A549 (cell line): ENCODE measurements around the gene CT83. TPM values are rescaled to one million over a fixed set of nuclear protein-coding genes. Genes with fewer than 3 reads are reported as not detected.

ENCODE experiments used
- ATAC-seq, 2 experiments: fragments of 200-7000 bp in 1 of 2; fragments of >200 bp in 1 of 2; cut with Nextera tagmentation in 1 of 2; cut with Tn5 transposase in 1 of 2; 3 replicates each; pipeline versions ENCODE4 v1.8.0 to v1.9.1; 2018 to 2020; ENCODE audit warnings: mild to moderate bottlenecking in 1 of 2, moderate library complexity in 1 of 2
- CTCF ChIA-PET: fragments of 300-600 bp; sonication (Branson Sonifier 250); formaldehyde crosslinking; extraction: SDS; loops from one replicate; lab custom pipeline; 2021; ENCODE audit warnings: antibody characterized with exemption, inconsistent platforms; lab: Yijun Ruan, JAX
- POLR2A ChIA-PET: fragments of 350-600 bp; formaldehyde crosslinking; extraction: SDS; loops from one replicate; lab custom pipeline; 2021; ENCODE audit warnings: antibody characterized with exemption, inconsistent platforms; lab: Yijun Ruan, JAX
- DNase-seq, 2 experiments: peaks; one replicate each; pipeline versions ENCODE4 v3.0.0 to v3.0.0-alpha.2; 2011 to 2016; ENCODE audit warnings: low read depth in 1 of 2, low spot score in 1 of 2
- FAIRE-seq: peaks from 2 replicates; lab custom pipeline; 2011; peaks lifted over from hg19 to GRCh38; lab: Jason Lieb, UNC
- H3K27ac ChIP-seq, 2 experiments: fragments of >200 bp; sonication (Bioruptor Twin); formaldehyde crosslinking; 3 replicates each; pipeline ENCODE4 v1.5.1; 2016 to 2017
- H3K4me1 ChIP-seq: fragments of >200 bp; sonication (Bioruptor Twin); formaldehyde crosslinking; 3 replicates; pipeline ENCODE4 v1.6.1; 2016
- H3K4me2 ChIP-seq: fragments of >200 bp; sonication (Bioruptor Twin); formaldehyde crosslinking; 3 replicates; pipeline ENCODE4 v1.6.1; 2016
- H3K4me3 ChIP-seq: fragments of >200 bp; sonication (Bioruptor Twin); formaldehyde crosslinking; 3 replicates; pipeline ENCODE4 v1.5.1; 2016
- H3K9me3 ChIP-seq: fragments of >200 bp; sonication (Bioruptor Twin); formaldehyde crosslinking; 3 replicates; pipeline ENCODE4 v1.6.1; 2016
- CBX2 ChIP-seq: fragments of 200-600 bp; sonication (generic); IDR thresholded peaks from 2 replicates; pipeline ENCODE4 v1.6.1; 2016; ENCODE audit warnings: low read depth, mild to moderate bottlenecking, borderline replicate concordance
- EHF ChIP-seq: fragments of 250-450 bp; sonication (Bioruptor Pico); IDR thresholded peaks from 2 replicates; pipeline ENCODE4 v1.5.0; 2020; ENCODE audit warnings: mild to moderate bottlenecking
- ESRRA ChIP-seq: fragments of 150-350 bp; IDR thresholded peaks from 2 replicates; pipeline ENCODE4 v1.6.1; 2014; ENCODE audit warnings: mild to moderate bottlenecking, low read length, borderline replicate concordance
- FOSB ChIP-seq: fragments of 250-450 bp; sonication (Bioruptor Pico); IDR thresholded peaks from 2 replicates; pipeline ENCODE4 v1.5.0; 2020; ENCODE audit warnings: mild to moderate bottlenecking, moderate library complexity
- FOXS1 ChIP-seq: fragments of 250-450 bp; sonication (Bioruptor Pico); IDR thresholded peaks from 2 replicates; pipeline ENCODE4 v1.5.0; 2020; ENCODE audit warnings: mild to moderate bottlenecking, moderate library complexity
- GATA3 ChIP-seq: IDR thresholded peaks from 2 replicates; pipeline ENCODE4 v1.6.1; 2012; ENCODE audit warnings: borderline replicate concordance
- HEYL ChIP-seq: fragments of 250-450 bp; sonication (Bioruptor Pico); IDR thresholded peaks from 2 replicates; pipeline ENCODE4 v1.8.0; 2021; ENCODE audit warnings: mild to moderate bottlenecking, moderate library complexity
- HOXB13 ChIP-seq: fragments of 250-450 bp; sonication (Bioruptor Pico); IDR thresholded peaks from 2 replicates; pipeline ENCODE4 v1.5.0; 2020; ENCODE audit warnings: low read depth, mild to moderate bottlenecking, moderate library complexity
- JUNB ChIP-seq: fragments of >200 bp; sonication (Bioruptor Twin); formaldehyde crosslinking; IDR thresholded peaks from 2 replicates; pipeline ENCODE4 v1.6.1; 2016
- MAFK ChIP-seq: fragments of 450-650 bp; IDR thresholded peaks from 2 replicates; pipeline ENCODE4 v1.6.1; 2014; ENCODE audit not compliant: partially characterized antibody
- TP53 ChIP-seq: fragments of 250-450 bp; sonication (Bioruptor Pico); IDR thresholded peaks from 2 replicates; pipeline ENCODE4 v1.5.0; 2021; ENCODE audit warnings: mild to moderate bottlenecking, moderate library complexity
- USF2 ChIP-seq: fragments of 450-650 bp; IDR thresholded peaks from 2 replicates; pipeline ENCODE4 v1.6.1; 2014; ENCODE audit warnings: antibody characterized with exemption
- WGBS: methylation state at CpG from one replicate; pipeline ENCODE4 v1.1.6; 2017; ENCODE audit errors: missing lambda C conversion rate; 5-methylcytosine and 5-hydroxymethylcytosine counted together
- polyA plus RNA-seq, 4 experiments: library from polyadenylated mRNA; depleted of rRNA in 3 of 4; stranded (reverse); fragments of >200 nt; fragmentation: RNase III in 1 of 4; extraction: RNeasy Plus Mini Kit Qiagen cat#74134 plus additional on column Dnase treatment in 1 of 4; gene quantifications; 2 replicates in 3 of 4; 3 replicates in 1 of 4; pipeline ENCODE4 v1.2.3, GENCODE V29; 2011 to 2017
- TF ChIP-seq, protein P1 (sequence below): fragments of 250-450 bp; sonication (Bioruptor Pico); IDR thresholded peaks from 2 replicates; pipeline ENCODE4 v1.5.0; 2021; ENCODE audit warnings: mild to moderate bottlenecking, moderate library complexity, borderline replicate concordance
- TF ChIP-seq, protein P2 (sequence below): fragments of >200 bp; sonication (Bioruptor Twin); formaldehyde crosslinking; IDR thresholded peaks from 2 replicates; pipeline ENCODE4 v1.6.1; 2016

CT83 gene
- polyA plus RNA-seq, 2 of the 4 experiments (the other 2 are of a cell fraction): not detected

DNA sequence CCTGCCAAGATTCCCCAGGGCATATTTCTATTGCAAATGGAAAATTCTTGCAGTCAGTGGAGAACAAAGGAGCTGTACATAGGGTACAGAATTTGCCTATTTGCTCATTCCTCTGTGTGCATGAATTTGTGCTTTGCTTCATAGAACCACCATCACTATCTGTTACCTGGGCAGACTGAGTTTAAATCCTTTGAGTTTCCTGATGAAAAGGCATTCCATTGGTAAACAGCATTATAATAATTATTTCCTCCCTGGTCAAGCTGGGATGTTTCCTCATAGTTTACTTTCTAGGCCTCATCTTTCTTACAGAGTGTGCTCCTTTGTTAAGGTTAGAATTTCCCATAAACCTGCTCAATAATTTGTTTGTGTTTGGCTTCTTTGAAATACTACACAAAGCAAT is 27.2 kb downstream of the CT83 start:
- CTCF ChIA-PET: no interaction called here
- H3K4me2 ChIP-seq: no peak overlapping the region
- H3K27ac ChIP-seq: no peak overlapping the region
- POLR2A ChIA-PET: no interaction called here
- FAIRE-seq (peak; percentile 84), DNase-seq (no peak), ATAC-seq (no peak)
- H3K4me3 ChIP-seq: no peak overlapping the region
- no peaks in the 10 kb centered on the region for H3K4me1 ChIP-seq
- H3K9me3 ChIP-seq: no peaks in the 10 kb centered on the region
- TF ChIP-seq, protein P1, sequence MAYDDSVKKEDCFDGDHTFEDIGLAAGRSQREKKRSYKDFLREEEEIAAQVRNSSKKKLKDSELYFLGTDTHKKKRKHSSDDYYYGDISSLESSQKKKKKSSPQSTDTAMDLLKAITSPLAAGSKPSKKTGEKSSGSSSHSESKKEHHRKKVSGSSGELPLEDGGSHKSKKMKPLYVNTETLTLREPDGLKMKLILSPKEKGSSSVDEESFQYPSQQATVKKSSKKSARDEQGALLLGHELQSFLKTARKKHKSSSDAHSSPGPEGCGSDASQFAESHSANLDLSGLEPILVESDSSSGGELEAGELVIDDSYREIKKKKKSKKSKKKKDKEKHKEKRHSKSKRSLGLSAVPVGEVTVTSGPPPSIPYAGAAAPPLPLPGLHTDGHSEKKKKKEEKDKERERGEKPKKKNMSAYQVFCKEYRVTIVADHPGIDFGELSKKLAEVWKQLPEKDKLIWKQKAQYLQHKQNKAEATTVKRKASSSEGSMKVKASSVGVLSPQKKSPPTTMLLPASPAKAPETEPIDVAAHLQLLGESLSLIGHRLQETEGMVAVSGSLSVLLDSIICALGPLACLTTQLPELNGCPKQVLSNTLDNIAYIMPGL (CRISPR knock-in tag): no peak
- no peak for TF ChIP-seq HOXB13 (CRISPR knock-in tag)
- TF ChIP-seq, protein P2, sequence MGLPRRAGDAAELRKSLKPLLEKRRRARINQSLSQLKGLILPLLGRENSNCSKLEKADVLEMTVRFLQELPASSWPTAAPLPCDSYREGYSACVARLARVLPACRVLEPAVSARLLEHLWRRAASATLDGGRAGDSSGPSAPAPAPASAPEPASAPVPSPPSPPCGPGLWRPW: no peak

- H3K9me3 ChIP-seq: no peaks in the 10 kb centered on the region
- no peak overlapping the region for H3K4me2 ChIP-seq
- no peaks in the 10 kb centered on the region for H3K4me1 ChIP-seq
- ATAC-seq (no peak), FAIRE-seq (peak; percentile 93), DNase-seq (no peak)
- ChIA-PET CTCF (no interaction called here), POLR2A (no interaction called here)
- no peak overlapping the region for H3K4me3 ChIP-seq
- no peak overlapping the region for H3K27ac ChIP-seq
- WGBS: 78% methylated on average over 3 of the region's 3 CpGs
- peak; percentile 75 for TF ChIP-seq MAFK
- TF ChIP-seq, protein P1 (CRISPR knock-in tag): no peak
Observed at GRCh38 chrX:116427978-116428377, 34.8 kb downstream of the CT83 start.

GRCh38 chrX:116417968-116418367 is 44.8 kb downstream of the CT83 start:
- ATAC-seq (no peak), DNase-seq (no peak), FAIRE-seq (no peak)
- Histone ChIP-seq H3K4me1 (no peaks in the 10 kb centered on the region), H3K4me3 (no peak overlapping the region), H3K9me3 (no peaks in the 10 kb centered on the region), H3K27ac (no peak overlapping the region), H3K4me2 (no peak overlapping the region)
- ChIA-PET POLR2A (no interaction called here), CTCF (no interaction called here)
- 50% methylated on average over 4 of the region's 4 CpGs for WGBS
- TF ChIP-seq TP53 (no peak), CBX2 (no peak), ESRRA (no peak), HEYL (no peak)

GRCh38 chrX:116417214-116417613 is 45.6 kb downstream of the CT83 start:
- no peak overlapping the region for H3K4me3 ChIP-seq
- WGBS: 14% methylated on average over 1 of the region's 1 CpG
- DNase-seq (no peak), ATAC-seq (no peak), FAIRE-seq (no peak)
- H3K27ac ChIP-seq: no peak overlapping the region
- TF ChIP-seq FOXS1 (CRISPR knock-in tag) (no peak), GATA3 (no peak), EHF (no peak), JUNB (no peak), USF2 (no peak), FOSB (CRISPR knock-in tag) (no peak)
- H3K4me1 ChIP-seq: no peaks in the 10 kb centered on the region
- ChIA-PET POLR2A (no interaction called here), CTCF (no interaction called here)
- no peaks in the 10 kb centered on the region for H3K9me3 ChIP-seq
- no peak overlapping the region for H3K4me2 ChIP-seq
